Duodenal mucosa (tissue), 2 donors: ENCODE data around the gene LITAF.
A peak's percentile ranks its signal among the peaks of the same experiment; 100 is the strongest.

Source experiments
- H3K27ac ChIP-seq: one replicate; pipeline ENCODE4 v1.7.0; 2013; ENCODE audit warnings: low read depth, low read length
- H3K27me3 ChIP-seq, 2 donors: one replicate each; pipeline ENCODE4 v1.7.0; 2013; ENCODE audit warnings: low read length in 2 of 2, control low read depth in 1 of 2; ENCODE audit not compliant: insufficient read depth in 2 of 2, control insufficient read depth in 1 of 2
- H3K36me3 ChIP-seq, 2 donors: one replicate each; pipeline ENCODE4 v1.7.0; 2013; ENCODE audit warnings: low read length in 2 of 2, control low read depth in 1 of 2; ENCODE audit not compliant: insufficient read depth in 2 of 2, control insufficient read depth in 1 of 2
- H3K4me1 ChIP-seq, 2 donors: one replicate each; pipeline ENCODE4 v1.7.0; 2013; ENCODE audit warnings: low read length in 2 of 2, control low read depth in 1 of 2; ENCODE audit not compliant: insufficient read depth in 2 of 2, control insufficient read depth in 1 of 2
- H3K4me3 ChIP-seq, 2 donors: one replicate each; pipeline ENCODE4 v1.7.0; 2013; ENCODE audit warnings: low read length in 2 of 2, low read depth in 1 of 2
- H3K9ac ChIP-seq, 2 donors: one replicate each; pipeline ENCODE4 v1.7.0; 2013; ENCODE audit warnings: low read length in 2 of 2, low read depth in 1 of 2
- H3K9me3 ChIP-seq, 2 donors: one replicate each; pipeline ENCODE4 v1.7.0; 2013; ENCODE audit warnings: low read length in 2 of 2, control low read depth in 1 of 2; ENCODE audit not compliant: control insufficient read depth in 1 of 2

LITAF gene

DNA sequence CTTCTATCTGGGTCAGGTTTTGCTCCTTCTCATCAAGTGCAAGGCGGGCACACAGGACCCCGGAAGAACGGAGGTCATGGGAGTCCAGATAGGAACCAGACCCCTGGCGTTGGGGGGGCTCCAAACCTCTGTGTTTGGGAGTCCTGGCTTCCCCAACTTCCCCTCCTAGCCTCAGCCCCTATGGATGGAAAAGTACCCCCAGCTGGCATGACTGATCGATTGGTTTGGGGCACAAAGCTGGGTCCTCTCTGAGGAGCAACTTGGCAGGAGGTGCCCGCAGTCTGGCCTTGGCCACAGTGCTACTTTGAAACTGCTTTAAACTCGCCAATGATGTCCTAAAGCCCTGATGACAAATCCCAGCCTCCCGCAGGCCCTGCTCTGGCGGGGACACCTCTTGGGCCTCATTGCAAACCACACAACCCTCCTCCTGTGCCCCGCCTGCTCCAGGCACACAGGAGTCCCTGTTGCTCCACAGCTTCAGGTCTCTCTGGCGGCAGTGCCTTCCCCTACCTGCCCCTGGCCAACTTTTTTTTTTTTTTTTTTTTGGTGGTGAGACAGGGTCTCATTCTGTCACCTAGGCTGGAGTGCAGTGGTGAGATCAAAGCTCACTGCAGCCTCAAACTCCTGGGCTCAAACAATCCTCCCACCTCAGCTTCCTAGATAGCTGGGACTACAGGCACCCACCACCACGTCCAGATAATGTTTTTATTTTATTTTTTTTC lies 43.5 kb upstream of the LITAF start:
- Histone ChIP-seq H3K27ac (no peak overlapping the region), H3K36me3 (no peaks in the 10 kb centered on the region), H3K4me3 (no peak overlapping the region), H3K4me1 (peaks cover 12 to 17% of the 10 kb centered on the region in 2 donors), H3K27me3 (no peaks in the 10 kb centered on the region), H3K9me3 (no peaks in the 10 kb centered on the region), H3K9ac (no peak overlapping the region)

DNA sequence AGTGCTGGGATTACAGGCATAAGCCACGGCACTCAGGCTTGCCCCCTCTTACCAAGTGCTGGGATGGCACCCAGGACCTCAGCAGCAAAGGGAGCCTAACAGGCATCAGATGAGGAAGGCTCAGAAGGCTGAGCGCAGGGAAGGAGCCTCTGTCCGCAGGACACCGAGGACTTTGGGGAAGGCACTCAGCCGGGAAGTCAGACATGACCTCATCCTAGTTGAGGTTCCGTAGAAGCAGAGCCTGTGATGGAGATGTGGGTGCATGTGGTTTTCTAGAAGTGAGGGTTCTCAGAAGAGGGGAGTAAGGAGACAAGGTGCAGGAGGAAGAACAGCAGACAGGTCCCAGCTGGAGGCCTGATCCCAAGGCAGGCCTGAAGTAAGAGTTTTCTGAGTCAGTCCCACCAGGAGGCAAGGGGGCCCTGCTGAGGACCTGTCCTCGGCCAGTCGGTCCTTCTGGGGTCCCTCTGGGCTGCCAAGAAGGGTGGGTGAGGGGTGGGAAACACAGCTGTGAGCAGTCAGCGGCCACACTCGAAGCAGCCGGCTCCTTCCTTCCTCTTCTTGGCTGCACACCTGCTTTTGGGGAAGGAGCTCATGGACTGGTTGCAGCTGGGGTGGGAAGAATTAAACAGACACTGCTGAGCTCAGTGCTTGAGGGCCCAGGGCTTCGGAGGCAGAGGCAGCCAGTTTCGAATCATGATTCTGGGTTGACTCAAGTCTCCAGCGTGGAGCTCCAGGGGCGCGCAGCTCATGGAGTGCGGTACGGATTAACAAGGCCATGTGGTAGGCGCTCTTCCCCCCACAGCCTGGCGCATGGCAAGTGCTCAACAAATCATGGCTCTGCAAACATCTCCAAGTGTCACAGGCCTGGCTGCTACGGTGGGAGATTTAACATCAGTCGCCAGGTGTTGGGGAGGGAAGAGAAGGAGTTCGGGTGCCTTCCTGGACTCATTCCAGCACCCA lies 42.6 kb upstream of the LITAF start:
- peak overlapping the region; percentile 51 for H3K27ac ChIP-seq
- H3K4me3 ChIP-seq = no peak overlapping the region
- peaks cover 9 to 16% of the 10 kb centered on the region in 2 donors for H3K4me1 ChIP-seq

DNA sequence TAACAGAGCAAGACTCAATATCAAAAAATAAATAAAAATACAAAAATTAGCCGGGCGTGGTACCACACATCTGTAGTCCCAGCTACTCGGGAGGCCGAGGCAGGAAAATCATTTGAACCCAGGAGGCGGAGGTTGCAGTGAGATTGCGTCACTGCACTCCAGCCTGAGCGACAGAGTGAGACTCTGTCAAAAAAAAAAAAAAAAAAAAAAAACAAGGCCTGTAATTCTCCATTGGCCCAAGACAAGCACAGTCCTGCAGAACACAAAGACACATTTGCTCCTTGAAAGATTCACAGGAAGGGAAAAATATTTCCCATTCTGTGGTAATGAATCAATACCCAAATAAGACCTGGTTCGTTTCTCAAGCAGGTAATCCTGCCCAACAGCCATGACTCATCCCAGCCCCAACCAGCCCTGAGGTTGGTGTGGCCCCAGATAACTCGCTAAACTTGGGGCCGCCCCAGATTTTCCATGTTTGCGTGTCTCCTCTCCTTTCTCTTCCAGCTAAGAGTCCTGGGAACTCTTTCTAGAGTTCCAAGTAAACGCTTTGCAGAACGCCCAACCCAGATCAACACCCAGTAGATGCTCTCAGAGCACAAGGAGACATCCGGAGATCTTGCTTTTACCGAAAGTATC lies 41.2 kb upstream of the LITAF start:
- H3K4me3 ChIP-seq = no peak overlapping the region
- no peak overlapping the region for H3K27ac ChIP-seq
- H3K9me3 ChIP-seq = no peaks in the 10 kb centered on the region
- H3K27me3 ChIP-seq = no peaks in the 10 kb centered on the region
- no peaks in the 10 kb centered on the region for H3K36me3 ChIP-seq
- peaks cover 9% of the 10 kb centered on the region in 2 donors for H3K4me1 ChIP-seq
- H3K9ac ChIP-seq = no peak overlapping the region

More for the DNA sequence above, 42.6 kb upstream of the LITAF start:
- Histone ChIP-seq H3K9me3 (no peaks in the 10 kb centered on the region), H3K9ac (no peak overlapping the region), H3K27me3 (no peaks in the 10 kb centered on the region), H3K36me3 (no peaks in the 10 kb centered on the region)

DNA sequence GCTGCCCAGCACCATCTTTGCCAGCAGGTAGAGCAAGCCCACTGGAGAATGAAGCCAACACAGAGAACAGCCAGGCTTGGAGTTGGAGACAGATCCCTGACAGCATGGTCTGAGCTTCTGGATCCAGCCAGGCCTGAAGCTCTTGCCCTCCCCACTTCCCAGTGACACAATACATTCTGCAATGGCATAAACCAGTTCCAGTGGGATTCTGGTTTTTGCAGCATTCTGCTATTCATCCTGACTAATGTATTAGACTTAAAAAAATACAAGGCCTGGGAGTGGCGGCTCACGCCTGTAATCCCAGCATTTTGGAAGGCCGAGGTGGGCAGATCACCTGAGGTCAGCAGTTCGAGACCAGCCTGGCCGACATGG lies 40.6 kb upstream of the LITAF start:
- H3K9ac ChIP-seq = no peak overlapping the region
- peaks cover 8 to 13% of the 10 kb centered on the region in 2 donors for H3K4me1 ChIP-seq
- no peak overlapping the region for H3K27ac ChIP-seq

DNA sequence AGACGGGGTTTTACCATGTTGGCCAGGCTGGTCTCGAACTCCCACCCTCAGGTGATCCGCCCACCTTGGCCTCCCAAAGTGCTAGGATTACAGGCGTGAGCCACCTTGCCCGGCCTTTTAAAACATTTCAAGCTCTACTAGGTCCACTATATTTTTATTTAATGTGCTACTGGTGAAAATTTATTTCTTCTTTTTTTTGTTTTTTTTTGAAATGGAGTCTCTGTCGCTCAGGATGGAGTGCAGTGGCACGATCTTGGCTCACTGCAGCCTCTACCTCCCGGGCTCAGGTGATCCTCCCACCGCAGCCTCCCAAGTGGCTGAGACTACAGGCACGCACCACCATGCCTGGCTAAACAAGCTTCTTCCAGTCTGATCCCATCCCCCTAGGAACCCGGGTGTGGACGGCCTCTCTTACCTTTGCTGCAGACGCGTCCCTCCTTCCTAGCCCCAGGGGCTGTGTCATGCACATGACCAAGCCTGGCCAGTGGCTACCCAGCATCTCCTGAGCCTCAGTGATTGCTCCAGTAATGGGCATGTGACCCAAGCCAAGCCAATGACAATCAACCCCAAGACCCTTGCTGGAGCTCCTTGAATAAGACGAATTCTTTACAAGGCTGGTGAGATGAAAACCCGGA lies 40.1 kb upstream of the LITAF start:
- H3K27ac ChIP-seq = no peak overlapping the region
- no peaks in the 10 kb centered on the region for H3K9me3 ChIP-seq
- no peak overlapping the region for H3K9ac ChIP-seq
- no peaks in the 10 kb centered on the region for H3K36me3 ChIP-seq
- H3K4me3 ChIP-seq = no peak overlapping the region
- H3K27me3 ChIP-seq = no peaks in the 10 kb centered on the region
- peaks cover 8 to 15% of the 10 kb centered on the region in 2 donors for H3K4me1 ChIP-seq

More for the DNA sequence above, 40.6 kb upstream of the LITAF start:
- no peaks in the 10 kb centered on the region for H3K27me3 ChIP-seq
- no peaks in the 10 kb centered on the region for H3K9me3 ChIP-seq
- H3K4me3 ChIP-seq = no peak overlapping the region
- H3K36me3 ChIP-seq = no peaks in the 10 kb centered on the region

DNA sequence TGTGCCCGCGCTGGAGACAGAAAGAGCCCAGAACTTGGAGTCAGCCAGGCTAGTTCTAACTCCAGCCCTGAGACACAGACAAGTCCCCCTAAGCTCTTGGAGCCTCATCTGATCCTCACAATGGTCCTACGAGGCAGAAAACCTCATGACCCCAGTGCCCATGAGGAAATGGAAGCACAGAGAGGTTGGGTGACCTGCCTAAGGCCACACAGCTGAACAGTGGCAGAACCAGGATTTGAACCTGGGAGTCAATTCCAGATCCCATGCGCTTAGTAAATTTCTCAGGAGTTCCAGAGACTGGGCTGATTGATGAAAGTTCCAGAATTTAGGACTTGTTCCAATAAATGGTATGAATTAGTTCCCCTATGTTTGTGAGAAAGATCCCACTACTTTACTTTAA lies 39.0 kb upstream of the LITAF start:
- Histone ChIP-seq H3K27ac (no peak overlapping the region), H3K4me3 (no peak overlapping the region), H3K9me3 (no peaks in the 10 kb centered on the region), H3K4me1 (peaks cover 12 to 15% of the 10 kb centered on the region in 2 donors), H3K36me3 (no peaks in the 10 kb centered on the region), H3K9ac (no peak overlapping the region), H3K27me3 (no peaks in the 10 kb centered on the region)

DNA sequence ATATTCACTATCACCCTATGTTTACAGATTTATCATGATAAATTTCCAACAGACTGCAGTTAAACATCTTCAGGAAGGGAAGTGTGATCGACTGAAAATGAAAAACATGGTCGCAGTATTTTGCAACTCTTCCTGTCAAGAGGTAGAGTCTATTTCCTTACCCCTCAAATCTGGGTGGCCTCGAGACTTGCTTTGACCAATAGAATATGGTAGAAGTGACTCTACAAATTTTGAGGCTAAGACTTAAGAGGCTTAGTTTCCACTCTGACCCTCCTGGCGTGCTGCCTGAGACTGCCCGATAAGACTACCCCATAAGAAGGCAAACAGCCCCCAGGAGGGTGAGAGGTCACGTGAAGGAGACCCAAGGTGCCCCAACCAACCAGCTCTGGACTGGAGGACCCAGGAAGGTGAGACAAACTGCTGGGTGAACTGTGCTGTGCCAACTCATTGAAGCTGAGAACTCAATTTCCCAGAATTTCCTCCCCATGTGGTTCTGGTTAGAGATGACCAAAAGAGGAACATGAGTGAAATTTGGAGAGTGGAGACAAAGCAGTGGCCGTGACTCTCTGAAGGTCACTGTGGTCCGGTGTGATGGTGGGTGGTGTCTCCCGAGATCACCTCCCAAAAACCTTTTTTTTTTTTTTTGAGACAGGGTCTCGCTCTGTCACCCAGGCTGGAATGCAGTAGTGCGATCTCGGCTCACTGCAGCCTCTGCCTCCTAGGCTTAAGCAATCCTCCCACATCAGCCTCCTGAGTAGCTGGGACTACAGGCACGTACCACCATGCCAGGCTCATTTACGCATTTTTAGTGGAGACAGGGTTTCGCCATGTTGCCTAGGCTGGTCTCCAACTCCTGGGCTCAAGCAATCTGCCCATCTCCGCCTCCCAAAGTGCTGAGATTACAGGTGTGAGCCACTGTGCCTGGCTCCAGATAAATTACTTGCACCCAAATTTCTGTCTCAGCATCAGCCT lies 38.2 kb upstream of the LITAF start:
- Histone ChIP-seq H3K27ac (no peak overlapping the region), H3K4me1 (peaks cover 7 to 12% of the 10 kb centered on the region in 2 donors), H3K9me3 (no peaks in the 10 kb centered on the region), H3K4me3 (no peak overlapping the region), H3K36me3 (no peaks in the 10 kb centered on the region), H3K27me3 (no peaks in the 10 kb centered on the region), H3K9ac (no peak overlapping the region)

DNA sequence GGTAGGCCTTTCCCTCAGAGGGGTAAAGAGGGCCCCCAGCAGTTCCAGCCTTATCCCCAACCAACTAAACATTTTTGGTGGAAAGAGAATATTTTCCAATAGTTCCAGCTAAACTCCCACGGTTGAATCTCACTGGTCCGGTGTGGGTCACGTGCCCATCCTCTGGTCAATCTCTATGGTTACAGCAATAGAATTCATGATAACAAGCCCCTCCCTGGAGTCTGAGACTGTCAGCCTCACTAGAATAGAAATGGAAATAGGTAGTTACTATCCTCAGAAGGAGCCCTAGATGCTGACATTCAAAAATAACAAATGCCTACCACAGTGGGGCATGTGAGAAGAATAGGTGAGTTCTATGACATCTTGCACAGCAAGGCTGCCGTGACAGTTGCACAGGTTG lies 37.5 kb upstream of the LITAF start:
- no peaks in the 10 kb centered on the region for H3K27me3 ChIP-seq
- no peak overlapping the region for H3K9ac ChIP-seq
- peaks cover 7 to 9% of the 10 kb centered on the region in 2 donors for H3K4me1 ChIP-seq
- no peak overlapping the region for H3K27ac ChIP-seq
- no peaks in the 10 kb centered on the region for H3K36me3 ChIP-seq
- H3K9me3 ChIP-seq = no peaks in the 10 kb centered on the region
- H3K4me3 ChIP-seq = no peak overlapping the region
